Endometrial microvascular endothelial cells (primary cell): Measurements from ENCODE around the gene ZDHHC3. TPM values are rescaled to one million over a fixed set of nuclear protein-coding genes. Genes with fewer than 3 reads are reported as not detected.

Experiments
- in situ Hi-C: cut with HindIII; loops from 2 replicates; pipeline ENCODE4 v1.10.0; 2017; ENCODE audit warnings: low sequenced_read_pairs, low pct_unique_long_range_greater_than_20kb; ENCODE audit errors: inconsistent ontology term
- total RNA-seq: library from RNA; depleted of rRNA; stranded (reverse); fragments of >200 nt; gene quantifications from one replicate; pipeline ENCODE4 v1.2.3, GENCODE V29; 2015; ENCODE audit errors: inconsistent ontology term

ZDHHC3 gene
- total RNA-seq, 1 donor from 2014 or later: 76.5 TPM

GRCh38 chr3:44939581-44940036 is 36.4 kb downstream of the ZDHHC3 start:
- in situ Hi-C loops: no loop called here

GRCh38 chr3:44932986-44933944 is 42.7 kb downstream of the ZDHHC3 start:
- in situ Hi-C loops: no loop called here

GRCh38 chr3:44932271-44932670 is 43.7 kb downstream of the ZDHHC3 start:
- in situ Hi-C loops: no loop called here

GRCh38 chr3:44931791-44932190 is 44.2 kb downstream of the ZDHHC3 start:
- in situ Hi-C loops: no loop called here

GRCh38 chr3:44930911-44931310 is 45.1 kb downstream of the ZDHHC3 start:
- in situ Hi-C loops: no loop called here

- in situ Hi-C loops: no loop called here
Observed at GRCh38 chr3:44929782-44930181, 46.2 kb downstream of the ZDHHC3 start.

GRCh38 chr3:44927371-44927770 is 48.6 kb downstream of the ZDHHC3 start:
- in situ Hi-C loops: no loop called here

- in situ Hi-C loops: no loop called here
Observed at GRCh38 chr3:44926921-44927320, 49.1 kb downstream of the ZDHHC3 start.

GRCh38 chr3:44926172-44926571 is 49.8 kb downstream of the ZDHHC3 start:
- in situ Hi-C loops: no loop called here

- in situ Hi-C loops: loop anchor here (25.0 kb wide), 1 partner anchor 387 kb away; no protein-coding TSS in a partner anchor
Observed at GRCh38 chr3:44924457-44925084, 51.4 kb downstream of the ZDHHC3 start.

- in situ Hi-C loops: loop anchor here (25.0 kb wide), 1 partner anchor 387 kb away; no protein-coding TSS in a partner anchor
Observed at GRCh38 chr3:44923632-44924456, 52.1 kb downstream of the ZDHHC3 start.

GRCh38 chr3:44920081-44920480 is 55.9 kb downstream of the ZDHHC3 start:
- in situ Hi-C loops: loop anchor here (25.0 kb wide), 1 partner anchor 383 kb away; no protein-coding TSS in a partner anchor

GRCh38 chr3:44918581-44918980 is 57.4 kb downstream of the ZDHHC3 start:
- in situ Hi-C loops: loop anchor here (25.0 kb wide), 1 partner anchor 381 kb away; no protein-coding TSS in a partner anchor

- in situ Hi-C loops: loop anchor here (25.0 kb wide), 1 partner anchor 381 kb away; no protein-coding TSS in a partner anchor
Observed at GRCh38 chr3:44918087-44918486, 57.9 kb downstream of the ZDHHC3 start.

- in situ Hi-C loops: loop anchor here (25.0 kb wide), 1 partner anchor 379 kb away; no protein-coding TSS in a partner anchor
Observed at GRCh38 chr3:44915702-44916438, 60.1 kb downstream of the ZDHHC3 start.

GRCh38 chr3:44914936-44915335 is 61.0 kb downstream of the ZDHHC3 start:
- in situ Hi-C loops: loop anchor here (25.0 kb wide), 1 partner anchor 378 kb away; no protein-coding TSS in a partner anchor

- in situ Hi-C loops: loop anchor here (25.0 kb wide), 1 partner anchor 377 kb away; no protein-coding TSS in a partner anchor
Observed at GRCh38 chr3:44913868-44914468, 62.0 kb downstream of the ZDHHC3 start.
